GM23248 (cell line): ENCODE measurements around the gene CLEC18A.
"Not testable (repeated sequence)": the region's sequence is repeated elsewhere in the genome, so short reads cannot be mapped to it uniquely, and the experiment has no call there.

Experiments
- EZH2 ChIP-seq: fragments of 200-600 bp; sonication (generic); IDR thresholded peaks from 2 replicates; pipeline ENCODE4 v1.6.1; 2018; ENCODE audit warnings: antibody characterized with exemption, mild to moderate bottlenecking; ENCODE audit not compliant: insufficient read depth, poor library complexity, severe bottlenecking
- EZH2phosphoT487 ChIP-seq: fragments of 200-600 bp; sonication (generic); IDR thresholded peaks from 2 replicates; pipeline ENCODE4 v1.6.1; 2018; ENCODE audit warnings: antibody characterized with exemption, moderate library complexity, mild to moderate bottlenecking, low read depth; ENCODE audit not compliant: insufficient read depth

DNA sequence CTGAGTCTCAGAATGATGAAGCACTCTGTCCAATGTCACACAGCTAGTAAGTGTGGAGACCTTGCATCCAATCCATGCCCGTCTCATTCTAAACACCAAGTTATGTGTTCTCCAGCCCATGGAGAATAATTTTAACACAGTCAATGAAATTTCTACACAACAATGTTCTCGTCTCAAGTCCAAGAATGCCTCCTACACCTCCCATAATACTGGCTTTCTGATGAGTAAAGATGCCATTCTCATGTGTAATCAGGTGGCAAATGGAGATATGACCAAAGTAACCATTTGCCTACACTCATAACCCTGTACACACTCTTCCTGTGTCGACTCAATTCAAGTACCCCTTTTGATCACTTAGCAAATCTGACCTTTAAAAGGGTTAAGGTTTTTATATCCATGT lies 46.8 kb downstream of the CLEC18A start:
- not testable (repeated sequence) for TF ChIP-seq EZH2, EZH2phosphoT487
